Measurements from ENCODE around the gene UVRAG.
"Not testable (repeated sequence)": the region's sequence is repeated elsewhere in the genome, so short reads cannot be mapped to it uniquely, and the experiment has no call there.

UVRAG gene

GRCh38 chr11:75849894-75850293 is 34.9 kb downstream of the UVRAG start:
- DNase-seq, result no peak

GRCh38 chr11:75850787-75851186 is 35.8 kb downstream of the UVRAG start:
- no peak for DNase-seq

GRCh38 chr11:75851203-75851602 is 36.2 kb downstream of the UVRAG start:
- DNase-seq, result no peak

GRCh38 chr11:75852406-75853017 is 37.5 kb downstream of the UVRAG start:
- DNase-seq, result no peak

GRCh38 chr11:75853563-75853962 is 38.6 kb downstream of the UVRAG start:
- not testable (repeated sequence) for DNase-seq

- no peak for DNase-seq
These were observed 39.0 kb downstream of the UVRAG start for GRCh38 chr11:75853971-75854370.

- no peak for DNase-seq
These were observed 40.2 kb downstream of the UVRAG start for GRCh38 chr11:75855206-75855605.

GRCh38 chr11:75856912-75857311 is 41.9 kb downstream of the UVRAG start:
- DNase-seq, result no peak

- DNase-seq, result no peak
These were observed 43.0 kb downstream of the UVRAG start for GRCh38 chr11:75858042-75858441.

GRCh38 chr11:75858613-75859012 is 43.6 kb downstream of the UVRAG start:
- no peak for DNase-seq

GRCh38 chr11:75859614-75860013 is 44.6 kb downstream of the UVRAG start:
- no peak for DNase-seq

- DNase-seq, result no peak
These were observed 47.4 kb downstream of the UVRAG start for GRCh38 chr11:75862437-75862836.

GRCh38 chr11:75867778-75868374 is 52.9 kb downstream of the UVRAG start:
- DNase-seq, result peak; percentile 21

- no peak for DNase-seq
These were observed 54.0 kb downstream of the UVRAG start for GRCh38 chr11:75868990-75869389.

GRCh38 chr11:75869661-75870455 is 54.8 kb downstream of the UVRAG start:
- DNase-seq, result no peak

- no peak for DNase-seq
These were observed 57.9 kb downstream of the UVRAG start for GRCh38 chr11:75872887-75873416.

- DNase-seq, result no peak
These were observed 58.6 kb downstream of the UVRAG start for GRCh38 chr11:75873417-75874221.

GRCh38 chr11:75874684-75875341 is 59.8 kb downstream of the UVRAG start:
- DNase-seq, result no peak

GRCh38 chr11:75877327-75877726 is 62.3 kb downstream of the UVRAG start:
- not testable (repeated sequence) for DNase-seq

- DNase-seq, result not testable (repeated sequence)
These were observed 62.9 kb downstream of the UVRAG start for GRCh38 chr11:75877931-75878330.

- no peak for DNase-seq
These were observed 63.9 kb downstream of the UVRAG start for GRCh38 chr11:75878933-75879332.

- no peak for DNase-seq
These were observed 64.7 kb downstream of the UVRAG start for GRCh38 chr11:75879737-75880136.
